ENCODE results near the gene XCL1.

DNA sequence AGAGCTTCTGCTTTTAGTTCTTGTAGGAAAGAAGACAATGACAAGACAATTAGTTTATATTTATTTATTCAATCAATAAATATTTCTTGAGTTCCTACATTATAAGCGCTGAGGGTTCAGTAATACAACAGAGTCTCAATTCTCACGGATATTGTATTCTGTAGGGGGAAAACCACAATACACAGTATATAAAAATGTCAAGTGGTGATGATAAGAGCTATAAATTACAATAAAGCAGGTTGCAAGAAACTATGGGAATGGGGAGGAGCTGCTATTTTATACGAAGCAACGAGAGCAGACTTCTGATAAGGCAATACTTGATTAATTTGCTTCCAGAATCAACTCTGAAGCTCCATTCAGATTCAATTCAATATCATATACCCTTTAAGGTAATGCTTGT is 10.6 kb upstream of the XCL1 start:
- TF ChIP-seq, protein P1, sequence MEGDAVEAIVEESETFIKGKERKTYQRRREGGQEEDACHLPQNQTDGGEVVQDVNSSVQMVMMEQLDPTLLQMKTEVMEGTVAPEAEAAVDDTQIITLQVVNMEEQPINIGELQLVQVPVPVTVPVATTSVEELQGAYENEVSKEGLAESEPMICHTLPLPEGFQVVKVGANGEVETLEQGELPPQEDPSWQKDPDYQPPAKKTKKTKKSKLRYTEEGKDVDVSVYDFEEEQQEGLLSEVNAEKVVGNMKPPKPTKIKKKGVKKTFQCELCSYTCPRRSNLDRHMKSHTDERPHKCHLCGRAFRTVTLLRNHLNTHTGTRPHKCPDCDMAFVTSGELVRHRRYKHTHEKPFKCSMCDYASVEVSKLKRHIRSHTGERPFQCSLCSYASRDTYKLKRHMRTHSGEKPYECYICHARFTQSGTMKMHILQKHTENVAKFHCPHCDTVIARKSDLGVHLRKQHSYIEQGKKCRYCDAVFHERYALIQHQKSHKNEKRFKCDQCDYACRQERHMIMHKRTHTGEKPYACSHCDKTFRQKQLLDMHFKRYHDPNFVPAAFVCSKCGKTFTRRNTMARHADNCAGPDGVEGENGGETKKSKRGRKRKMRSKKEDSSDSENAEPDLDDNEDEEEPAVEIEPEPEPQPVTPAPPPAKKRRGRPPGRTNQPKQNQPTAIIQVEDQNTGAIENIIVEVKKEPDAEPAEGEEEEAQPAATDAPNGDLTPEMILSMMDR (IDR thresholded peaks at IDR 0.05), result no peak
- TF ChIP-seq POLR2A (IDR thresholded peaks at IDR 0.05), result no peak

Data from testis (tissue), 2 donors.